DND-41 (cell line): ENCODE data around the gene LYRM1.

ENCODE experiments used
- ATAC-seq: fragments of 200-7000 bp; cut with Tn5 transposase; 3 replicates; pipeline ENCODE4 v1.9.1; 2021; ENCODE audit warnings: low read depth; ENCODE audit not compliant: insufficient read depth
- DNase-seq: peaks from one replicate; pipeline ENCODE4 v3.0.0-alpha.2; 2020
- H2AFZ ChIP-seq: 2 replicates; pipeline ENCODE4 v1.6.0; 2012; ENCODE audit warnings: low read depth, low read length
- H3K27ac ChIP-seq: 2 replicates; pipeline ENCODE4 v1.5.1; 2012; ENCODE audit warnings: low read length, inconsistent platforms
- H3K27me3 ChIP-seq: fragments of 200-600 bp; sonication (generic); 2 replicates; pipeline ENCODE4 v1.6.0; 2012; ENCODE audit warnings: low read length, mild to moderate bottlenecking, inconsistent platforms; ENCODE audit not compliant: insufficient read depth, poor library complexity
- H3K36me3 ChIP-seq: 2 replicates; pipeline ENCODE4 v1.5.1; 2012; ENCODE audit warnings: low read length, inconsistent platforms; ENCODE audit not compliant: insufficient read depth
- H3K4me1 ChIP-seq: 2 replicates; pipeline ENCODE4 v1.5.1; 2012; ENCODE audit warnings: mild to moderate bottlenecking, low read length; ENCODE audit not compliant: insufficient read depth
- H3K4me2 ChIP-seq: 2 replicates; pipeline ENCODE4 v1.6.0; 2012; ENCODE audit warnings: mild to moderate bottlenecking, moderate library complexity, low read length, inconsistent platforms; ENCODE audit not compliant: insufficient read depth
- H3K4me3 ChIP-seq, 2 experiments: fragments of 200-600 bp in 1 of 2; shearing (Covaris generic) in 1 of 2; 2 replicates each; pipeline ENCODE4 v1.5.1; 2012 to 2016; ENCODE audit warnings: inconsistent platforms in 2 of 2, low read length in 2 of 2, mild to moderate bottlenecking in 2 of 2, low read depth in 1 of 2, moderate library complexity in 1 of 2
- H3K79me2 ChIP-seq: 2 replicates; pipeline ENCODE4 v1.6.0; 2012; ENCODE audit warnings: low read length, inconsistent platforms; ENCODE audit not compliant: insufficient read depth
- H3K9ac ChIP-seq: 2 replicates; pipeline ENCODE4 v1.6.0; 2012; ENCODE audit warnings: low read depth, mild to moderate bottlenecking, inconsistent platforms, low read length, moderate library complexity
- H3K9me3 ChIP-seq: 2 replicates; pipeline ENCODE4 v1.5.1; 2012; ENCODE audit warnings: low read length, moderate library complexity, mild to moderate bottlenecking, inconsistent platforms; ENCODE audit not compliant: insufficient read depth, severe bottlenecking
- H4K20me1 ChIP-seq: 2 replicates; pipeline ENCODE4 v1.6.0; 2012; ENCODE audit warnings: low read length; ENCODE audit not compliant: insufficient read depth
- CTCF ChIP-seq: IDR thresholded peaks from 2 replicates; pipeline ENCODE4 v1.5.1; 2012; ENCODE audit warnings: borderline replicate concordance, low read length, moderate library complexity, mild to moderate bottlenecking; ENCODE audit not compliant: poor library complexity, severe bottlenecking; ENCODE audit errors: extremely low read depth
- EZH2 ChIP-seq: IDR thresholded peaks from 3 replicates; pipeline ENCODE4 v1.6.1; 2012; ENCODE audit warnings: borderline replicate concordance, low read depth, mild to moderate bottlenecking, moderate library complexity, low read length, inconsistent platforms; ENCODE audit not compliant: severe bottlenecking

The LYRM1 gene

DNA sequence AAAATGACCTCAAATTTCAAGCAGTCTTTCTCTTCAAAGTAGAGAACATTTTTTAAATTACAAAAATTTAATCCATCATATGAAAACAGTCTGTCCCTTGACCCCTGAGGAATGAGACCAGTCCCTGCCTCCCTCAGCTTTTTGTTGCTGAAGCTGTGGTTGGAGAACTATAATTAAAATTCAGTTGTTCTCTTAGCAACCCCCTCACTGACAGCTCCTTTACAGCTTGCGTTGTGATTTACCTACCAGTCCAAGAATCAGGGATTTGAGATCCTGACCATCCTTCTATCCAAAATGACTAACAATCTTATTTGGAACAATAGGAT, 29.8 kb downstream of the LYRM1 start:
- Histone ChIP-seq H3K4me2 (no peak overlapping the region), H2AFZ (no peak overlapping the region), H3K27me3 (no peaks in the 10 kb centered on the region), H3K9me3 (no peaks in the 10 kb centered on the region), H3K9ac (no peak overlapping the region), H3K27ac (no peak overlapping the region), H3K4me3 (no peak overlapping the region), H3K36me3 (no peaks in the 10 kb centered on the region), H3K79me2 (no peaks in the 10 kb centered on the region), H4K20me1 (no peaks in the 10 kb centered on the region), H3K4me1 (no peaks in the 10 kb centered on the region)
- DNase-seq (no peak), ATAC-seq (no peak)
- TF ChIP-seq EZH2 (no peak), CTCF (no peak)

DNA sequence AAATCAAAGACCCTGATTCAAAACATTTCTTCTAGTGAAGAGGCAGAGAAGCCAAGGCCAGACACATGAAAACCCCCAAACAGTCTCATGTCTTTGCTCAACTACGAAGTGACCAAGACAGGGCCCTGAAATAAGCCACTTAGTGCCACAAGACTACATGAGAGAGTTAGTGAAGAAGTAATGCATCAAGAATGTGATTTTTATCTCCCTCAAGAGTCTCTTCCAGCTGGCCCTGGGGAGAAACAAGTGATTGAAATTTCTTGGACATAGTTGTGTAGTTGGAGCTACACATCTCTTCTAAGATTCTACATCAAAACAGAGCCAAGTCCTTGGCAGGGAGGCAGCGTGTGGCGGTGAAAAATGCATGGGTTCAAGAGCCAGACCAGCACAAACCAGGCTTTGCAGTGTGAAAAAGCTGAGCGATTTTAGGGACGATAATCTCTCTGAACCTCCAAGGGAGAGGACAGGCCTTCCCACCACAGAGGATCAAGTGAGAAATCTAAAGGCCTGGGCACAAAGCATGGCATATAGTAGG, 30.6 kb downstream of the LYRM1 start:
- no peak overlapping the region for H3K27ac ChIP-seq
- ATAC-seq (no peak), DNase-seq (no peak)

GRCh38 chr16:20933589-20933988, 33.0 kb downstream of the LYRM1 start:
- Histone ChIP-seq H3K4me2 (no peak overlapping the region), H3K4me1 (no peaks in the 10 kb centered on the region), H3K4me3 (no peak overlapping the region), H2AFZ (no peak overlapping the region), H3K36me3 (no peaks in the 10 kb centered on the region), H3K27me3 (no peaks in the 10 kb centered on the region), H3K79me2 (no peaks in the 10 kb centered on the region), H4K20me1 (no peaks in the 10 kb centered on the region), H3K9ac (no peak overlapping the region), H3K27ac (no peak overlapping the region), H3K9me3 (no peaks in the 10 kb centered on the region)
- DNase-seq (no peak), ATAC-seq (no peak)
- TF ChIP-seq EZH2 = no peak
- no peak for TF ChIP-seq CTCF

More for the DNA sequence above, 30.6 kb downstream of the LYRM1 start:
- Histone ChIP-seq H3K4me1 (no peaks in the 10 kb centered on the region), H3K27me3 (no peaks in the 10 kb centered on the region), H3K9ac (no peak overlapping the region), H3K9me3 (no peaks in the 10 kb centered on the region), H4K20me1 (no peaks in the 10 kb centered on the region), H3K4me2 (no peak overlapping the region), H2AFZ (no peak overlapping the region), H3K4me3 (no peak overlapping the region), H3K36me3 (no peaks in the 10 kb centered on the region), H3K79me2 (no peaks in the 10 kb centered on the region)
- TF ChIP-seq CTCF (no peak), EZH2 (no peak)

GRCh38 chr16:20937736-20938135, 37.2 kb downstream of the LYRM1 start:
- DNase-seq (no peak), ATAC-seq (no peak)
- no peaks in the 10 kb centered on the region for H3K36me3 ChIP-seq
- no peak overlapping the region for H2AFZ ChIP-seq
- no peak overlapping the region for H3K27ac ChIP-seq
- no peak overlapping the region for H3K4me3 ChIP-seq
- H3K9ac ChIP-seq = no peak overlapping the region
- H3K4me2 ChIP-seq = no peak overlapping the region
- H3K4me1 ChIP-seq = no peaks in the 10 kb centered on the region
- TF ChIP-seq CTCF (no peak), EZH2 (no peak)
- no peaks in the 10 kb centered on the region for H3K27me3 ChIP-seq
- H3K9me3 ChIP-seq = no peaks in the 10 kb centered on the region
- no peaks in the 10 kb centered on the region for H3K79me2 ChIP-seq
- H4K20me1 ChIP-seq = no peaks in the 10 kb centered on the region
